GM12878 (cell line): ENCODE measurements around the gene PHF20. TPM values are rescaled to one million over a fixed set of nuclear protein-coding genes. Genes with fewer than 3 reads are reported as not detected.

Experiments
- ATAC-seq: fragments of 200-7000 bp; cut with Tn5 transposase; 3 replicates; pipeline ENCODE4 v1.9.1; 2020; ENCODE audit warnings: mild to moderate bottlenecking, moderate library complexity
- BruUV-seq: library from RNA; stranded (reverse); fragments of 400-500 nt; replicated peaks from 2 replicates; lab custom pipeline; 2021; lab: Mats Ljungman, UMichigan
- CTCF ChIA-PET: fragments of 300-600 bp; sonication (Branson Sonifier 250); formaldehyde crosslinking; extraction: SDS; loops from one replicate; lab custom pipeline; 2021; ENCODE audit warnings: inconsistent platforms; lab: Yijun Ruan, JAX
- POLR2A ChIA-PET: fragments of 350-600 bp; formaldehyde crosslinking; extraction: SDS; loops from one replicate; lab custom pipeline; 2021; ENCODE audit warnings: inconsistent platforms; lab: Charles Lee
- RAD21 ChIA-PET: fragments of 300-600 bp; sonication (Branson Sonifier 250); formaldehyde crosslinking; loops from one replicate; lab custom pipeline; 2023; ENCODE audit warnings: antibody characterized with exemption; ENCODE audit not compliant: unreplicated experiment; lab: Charles Lee
- SMC1A ChIA-PET: fragments of 300-600 bp; sonication (Branson Sonifier 250); formaldehyde crosslinking; loops from one replicate; lab custom pipeline; 2023; ENCODE audit not compliant: unreplicated experiment, uncharacterized antibody; lab: Charles Lee
- DNase-seq: peaks from one replicate; pipeline ENCODE4 v3.0.0-alpha.2; 2011; ENCODE audit warnings: low read depth, low spot score
- FAIRE-seq: peaks from 3 replicates; lab custom pipeline; 2011; peaks lifted over from hg19 to GRCh38; lab: Jason Lieb, UNC
- H2AFZ ChIP-seq: 2 replicates; pipeline ENCODE4 v1.6.0; 2011; ENCODE audit warnings: low read depth, low read length, control low read depth; ENCODE audit not compliant: control insufficient read depth
- H3K27ac ChIP-seq: 2 replicates; pipeline ENCODE4 v1.5.1; 2011; ENCODE audit warnings: control low read depth; ENCODE audit not compliant: control insufficient read depth, insufficient read depth
- H3K27me3 ChIP-seq, 2 experiments: replicated peaks in 1 of 2; 2 replicates each; pipeline versions ENCODE4 v1.6.0 to v1.6.1; 2011; ENCODE audit warnings: low read length in 1 of 2; ENCODE audit not compliant: control insufficient read depth in 2 of 2, insufficient read depth in 2 of 2
- H3K36me3 ChIP-seq, 2 experiments: 2 replicates each; pipeline ENCODE4 v1.5.1; 2011; ENCODE audit warnings: low read length in 1 of 2; ENCODE audit not compliant: control insufficient read depth in 2 of 2, insufficient read depth in 2 of 2
- H3K4me1 ChIP-seq: 2 replicates; pipeline ENCODE4 v1.6.1; 2011; ENCODE audit warnings: mild to moderate bottlenecking, low read length, moderate library complexity, mixed read lengths; ENCODE audit not compliant: control insufficient read depth, insufficient read depth
- H3K4me2 ChIP-seq: 2 replicates; pipeline ENCODE4 v1.6.0; 2011; ENCODE audit warnings: control low read depth; ENCODE audit not compliant: control insufficient read depth, insufficient read depth
- H3K4me3 ChIP-seq: fragments of 200-600 bp; sonication (generic); 2 replicates; pipeline ENCODE4 v1.5.1; 2016
- H3K79me2 ChIP-seq: 2 replicates; pipeline ENCODE4 v1.6.0; 2011; ENCODE audit warnings: low read length; ENCODE audit not compliant: control insufficient read depth, insufficient read depth
- H3K9ac ChIP-seq: 2 replicates; pipeline ENCODE4 v1.8.0; 2011; ENCODE audit warnings: low read length, control low read depth, mixed read lengths; ENCODE audit not compliant: control insufficient read depth, insufficient read depth
- H3K9me3 ChIP-seq: replicated peaks from 3 replicates; pipeline ENCODE4 v1.5.1; 2011; ENCODE audit warnings: mild to moderate bottlenecking, low read length; ENCODE audit not compliant: control insufficient read depth, insufficient read depth
- H4K20me1 ChIP-seq: 2 replicates; pipeline ENCODE4 v1.6.0; 2011; ENCODE audit not compliant: control insufficient read depth, insufficient read depth
- RUNX3 ChIP-seq: IDR thresholded peaks from 2 replicates; pipeline ENCODE4 v1.6.1; 2012; ENCODE audit warnings: low read length, inconsistent platforms
- ZNF274 ChIP-seq: IDR thresholded peaks from one replicate; pipeline ENCODE4 v1.8.0; 2011; ENCODE audit not compliant: insufficient read length, insufficient read depth
- ZZZ3 ChIP-seq: IDR thresholded peaks from 2 replicates; pipeline ENCODE4 v1.6.1; 2011; ENCODE audit warnings: low read depth; ENCODE audit not compliant: control insufficient read depth, insufficient read length
- WGBS: methylation state at CpG from one replicate; pipeline ENCODE4 v1.1.6; 2016; ENCODE audit warnings: low lambda C conversion rate; ENCODE audit not compliant: insufficient replicate concordance, insufficient coverage; ENCODE audit errors: missing lambda C conversion rate; 5-methylcytosine and 5-hydroxymethylcytosine counted together
- in situ Hi-C: fragments of 300-500 bp; cut with MboI; formaldehyde crosslinking; loops from 9 replicates; pipeline ENCODE4 v1.14.3; 2018; ENCODE audit warnings: mixed read lengths
- intact Hi-C: fragments of 100-400 bp; cut with micrococcal nuclease; formaldehyde crosslinking; loops from one replicate; pipeline ENCODE4 v1.14.2; 2022; ENCODE audit not compliant: unreplicated experiment
- polyA plus RNA-seq, 11 experiments: library from polyadenylated mRNA; depleted of rRNA in 4 of 11; unstranded in 6 of 11; stranded (reverse) in 5 of 11; fragments of >200 nt; fragmentation: Nextera tagmentation in 4 of 11; fragmentation: Illumina TruSeq in 1 of 11; extraction: Ambion mirVana in 4 of 11; extraction: Trizol in 1 of 11; gene quantifications; 1 replicate in 1 of 11; 2 replicates in 10 of 11; pipeline versions ENCODE4 v1.2.1 to v1.2.3, GENCODE V29; 2011 to 2016; ENCODE audit warnings: inconsistent platforms in 2 of 11, missing spikeins in 2 of 11, low read depth in 1 of 11
- total RNA-seq, 4 experiments: library from RNA; depleted of rRNA in 3 of 4; stranded (reverse); fragments of >200 nt in 3 of 4; fragmentation: Illumina TruSeq in 1 of 4; extraction: Trizol in 1 of 4; gene quantifications; 2 replicates each; pipeline versions ENCODE4 v1.2.1 to v1.2.3, GENCODE V29; 2013 to 2021

PHF20 gene
- total and polyA plus RNA-seq, 10 of the 15 experiments (the other 5 are each of a cell fraction or from before 2014, with no cell fraction given) = 31.6 to 91.2 (median 46.8) TPM

DNA sequence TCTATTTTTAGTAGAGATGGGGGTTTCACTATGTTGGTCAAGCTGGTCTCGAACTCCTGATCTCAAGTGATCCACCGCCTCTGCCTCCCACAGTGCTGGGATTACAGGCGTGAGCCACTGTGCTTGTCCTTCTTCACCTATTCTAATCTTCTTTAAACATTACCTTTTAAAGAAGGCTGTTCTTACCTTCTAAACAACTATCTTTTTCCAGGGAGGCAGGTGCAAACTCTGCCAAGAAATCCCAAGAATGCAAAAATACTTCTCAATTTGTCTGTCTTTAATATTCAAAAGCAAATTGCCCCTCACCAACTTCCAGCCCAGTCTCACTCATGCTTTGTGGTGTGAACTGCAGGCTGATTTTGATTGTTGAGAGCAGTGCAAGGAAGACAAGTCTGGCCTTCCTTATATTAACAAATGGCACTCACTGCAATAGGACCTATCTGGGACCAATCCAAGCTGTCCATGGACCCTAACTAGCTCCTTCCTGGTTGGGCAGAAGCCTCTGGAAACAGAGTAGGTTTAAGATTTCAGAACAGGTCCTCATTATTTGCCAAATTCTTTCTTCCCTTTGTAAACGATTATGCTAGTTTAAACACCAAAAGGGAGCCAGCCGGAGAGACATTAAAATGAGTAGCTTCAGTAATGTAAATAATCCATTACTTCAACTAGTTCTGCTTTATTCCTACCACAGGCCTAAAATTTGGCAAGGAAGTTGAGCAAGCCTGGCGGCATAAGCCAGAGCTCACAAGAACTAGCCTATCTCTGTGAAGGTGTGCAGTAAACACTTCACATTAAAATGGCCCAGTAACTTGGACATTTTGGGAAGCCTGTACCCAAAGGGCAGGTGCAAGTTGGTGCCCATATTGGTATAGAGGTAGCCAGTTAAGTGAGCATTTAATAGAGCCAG lies 180.9 kb downstream of the PHF20 start:
- ChIA-PET CTCF (interaction anchor here (0.8 to 4.4 kb wide), 10 partner anchors 28 to 653 kb away, joined by 3 to 27 read pairs (median 3); partner anchors contain the start of genes RAB5IF and RBM39), RAD21 (interaction anchor here (0.5 to 3.1 kb wide), 9 partner anchors 112 to 441 kb away, joined by 3 to 33 read pairs (median 3); partner anchors contain the start of genes PHF20, RBM39 and SPAG4), SMC1A (interaction anchor here (0.5 to 3.0 kb wide), 13 partner anchors 10 to 333 kb away, joined by 3 to 17 read pairs (median 5); partner anchors contain the start of gene RBM39), POLR2A (interaction anchor here (0.6 to 3.8 kb wide), 13 partner anchors 13 to 1142 kb away, joined by 3 to 40 read pairs (median 4); partner anchors contain the start of genes AAR2, ERGIC3, PHF20 and RBM39)
- no peak overlapping the region for H2AFZ ChIP-seq
- peaks cover 3% of the 10 kb centered on the region for H3K4me1 ChIP-seq
- intact Hi-C loops = no loop called here
- H3K36me3 ChIP-seq = no peaks in the 10 kb centered on the region
- no peaks in the 10 kb centered on the region for H4K20me1 ChIP-seq
- no peaks in the 10 kb centered on the region for H3K27me3 ChIP-seq
- no TSS peak for BruUV-seq
- no peak for TF ChIP-seq ZNF274
- 0 out of 2 replicates have a peak, but pooled peaks have one; percentile 1 for TF ChIP-seq RUNX3
- no peak for TF ChIP-seq ZZZ3
- FAIRE-seq (no peak), DNase-seq (no peak), ATAC-seq (no peak)
- peak overlapping the region; percentile 78 for H3K4me2 ChIP-seq
- H3K27ac ChIP-seq = peak overlapping the region; percentile 96
- in situ Hi-C loops = no loop called here
- peak overlapping the region; percentile 96 for H3K9ac ChIP-seq
- H3K4me3 ChIP-seq = peak overlapping the region; percentile 91
- 39% methylated on average over 6 of the region's 6 CpGs for WGBS
- no peaks in the 10 kb centered on the region for H3K9me3 ChIP-seq
- H3K79me2 ChIP-seq = peaks cover 23% of the 10 kb centered on the region
